ENCODE data around the gene RGPD6. TPM values are rescaled to one million over a fixed set of nuclear protein-coding genes. Genes with fewer than 3 reads are reported as not detected.
"Not testable (repeated sequence)": the region's sequence is repeated elsewhere in the genome, so short reads cannot be mapped to it uniquely, and the experiment has no call there.

RGPD6 gene
- total and polyA plus RNA-seq, 2 of the 4 experiments (the other 2 are of a cell fraction) = 6.7 to 10.6 TPM

DNA sequence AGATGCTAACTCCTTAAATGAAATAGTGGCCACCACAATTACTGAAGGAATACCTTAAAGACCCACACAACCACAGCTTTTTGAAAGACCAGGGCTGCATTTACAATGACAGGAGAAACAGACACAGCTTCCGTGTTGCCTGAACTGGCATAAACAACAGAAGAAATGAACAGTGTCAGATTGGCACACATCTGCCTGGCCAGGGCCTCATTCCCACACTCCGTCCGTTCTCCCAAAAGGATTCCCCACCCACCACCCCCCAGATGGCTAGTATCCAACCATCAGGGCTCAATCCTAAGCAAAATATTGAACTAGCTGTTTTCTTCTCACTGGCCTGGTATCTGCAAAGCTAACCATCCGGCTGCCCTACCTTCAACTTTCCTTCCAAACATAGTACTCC, 96.9 kb downstream of the RGPD6 start:
- H2AK9ac ChIP-seq (replicated peaks; ENCODE audit: low read depth, low read length, poor library complexity); H3K4ac ChIP-seq (ENCODE audit: low read depth, low read length); H3K4me2 ChIP-seq (ENCODE audit: low read depth, low read length); in situ Hi-C loops (cut with MboI; ENCODE audit: low sequenced_read_pairs); H2AK5ac ChIP-seq (ENCODE audit: low read depth, low read length); H3K36me3 ChIP-seq (ENCODE audit: control insufficient read depth, insufficient read depth, low read length); ATAC-seq (ENCODE audit: low read depth); H4K5ac ChIP-seq (ENCODE audit: low read depth, low read length); H3K79me1 ChIP-seq (ENCODE audit: low read depth in 1 of 2, low read length in 2 of 2); H2BK20ac ChIP-seq (ENCODE audit: low read depth, low read length); dilution Hi-C loops (cut with HindIII; ENCODE audit: low sequenced_read_pairs, unreplicated experiment); intact Hi-C loops (cut with micrococcal nuclease); H3K4me3 ChIP-seq (ENCODE audit: insufficient read depth, low read depth, low read length); BruUV-seq (replicated peaks); H3K9me1 ChIP-seq (ENCODE audit: insufficient read depth, low read length); H3K23ac ChIP-seq (ENCODE audit: low read depth, low read length); H3K14ac ChIP-seq (replicated peaks; ENCODE audit: low read depth, low read length); H3K56ac ChIP-seq (ENCODE audit: extremely low read depth, insufficient read depth, low read length); DNase-seq; H4K20me1 ChIP-seq (ENCODE audit: insufficient read depth, low read length); H3K27ac ChIP-seq (ENCODE audit: insufficient read depth, low read length); H2BK5ac ChIP-seq (ENCODE audit: low read depth, low read length, poor library complexity, severe bottlenecking); H2BK120ac ChIP-seq (ENCODE audit: low read depth, low read length); H4K8ac ChIP-seq (ENCODE audit: low read depth in 2 of 2, low read length in 2 of 2); H3K4me1 ChIP-seq (ENCODE audit: control insufficient read depth, insufficient read depth, low read length); H2BK15ac ChIP-seq (ENCODE audit: low read depth, low read length); H2AFZ ChIP-seq (replicated peaks; ENCODE audit: low read length, poor library complexity); POLR2A ChIA-PET (ENCODE audit: unreplicated experiment); H3K9me3 ChIP-seq (ENCODE audit: control insufficient read depth, insufficient read depth, low read length); H3K27me3 ChIP-seq (ENCODE audit: control insufficient read depth, insufficient read depth, low read length); H3K9ac ChIP-seq (ENCODE audit: low read depth, low read length); H3K18ac ChIP-seq (ENCODE audit: low read depth, low read length); CTCF ChIA-PET; H4K91ac ChIP-seq (ENCODE audit: insufficient read depth, low read depth, low read length): not testable (repeated sequence)
- WGBS, 2 experiments (ENCODE audit: extremely low coverage in 2 of 2, insufficient read length in 1 of 2) = no CpG with 5 or more reads among the region's 4 CpGs

DNA sequence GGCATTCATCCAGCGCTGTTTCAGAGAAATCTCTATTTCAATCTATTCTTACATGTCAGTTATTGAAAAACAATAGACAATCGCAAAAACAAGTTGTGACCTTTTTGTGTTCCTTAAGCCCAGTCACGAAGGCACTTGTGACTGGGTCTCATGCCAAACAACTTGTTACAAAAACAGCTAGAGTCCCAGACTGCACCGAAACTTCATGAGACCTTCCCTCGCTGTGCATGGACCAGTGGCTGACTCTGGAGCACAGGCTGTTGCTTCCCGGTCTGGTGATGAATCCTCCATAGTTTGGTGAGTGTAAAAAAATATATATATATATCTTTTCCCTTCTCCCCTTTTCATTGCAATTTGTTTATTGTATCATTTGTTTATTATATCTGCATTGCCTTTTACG, 99.7 kb downstream of the RGPD6 start:
- H3K36me3 ChIP-seq (ENCODE audit: control insufficient read depth, insufficient read depth, low read length); H3K79me1 ChIP-seq (ENCODE audit: low read depth in 1 of 2, low read length in 2 of 2); DNase-seq; ATAC-seq (ENCODE audit: low read depth); H3K4me2 ChIP-seq (ENCODE audit: low read depth, low read length); dilution Hi-C loops (cut with HindIII; ENCODE audit: low sequenced_read_pairs, unreplicated experiment); H4K20me1 ChIP-seq (ENCODE audit: insufficient read depth, low read length); H2BK120ac ChIP-seq (ENCODE audit: low read depth, low read length); H3K14ac ChIP-seq (replicated peaks; ENCODE audit: low read depth, low read length); H2BK15ac ChIP-seq (ENCODE audit: low read depth, low read length); H4K8ac ChIP-seq (ENCODE audit: low read depth in 2 of 2, low read length in 2 of 2); H3K27ac ChIP-seq (ENCODE audit: insufficient read depth, low read length); H2BK5ac ChIP-seq (ENCODE audit: low read depth, low read length, poor library complexity, severe bottlenecking); intact Hi-C loops (cut with micrococcal nuclease); in situ Hi-C loops (cut with MboI; ENCODE audit: low sequenced_read_pairs); H3K23ac ChIP-seq (ENCODE audit: low read depth, low read length); H4K5ac ChIP-seq (ENCODE audit: low read depth, low read length); POLR2A ChIA-PET (ENCODE audit: unreplicated experiment); H3K9ac ChIP-seq (ENCODE audit: low read depth, low read length); H4K91ac ChIP-seq (ENCODE audit: insufficient read depth, low read depth, low read length); H3K56ac ChIP-seq (ENCODE audit: extremely low read depth, insufficient read depth, low read length); CTCF ChIA-PET; H3K4me3 ChIP-seq (ENCODE audit: insufficient read depth, low read depth, low read length); H2AFZ ChIP-seq (replicated peaks; ENCODE audit: low read length, poor library complexity); BruUV-seq (replicated peaks); H3K4me1 ChIP-seq (ENCODE audit: control insufficient read depth, insufficient read depth, low read length); H3K9me3 ChIP-seq (ENCODE audit: control insufficient read depth, insufficient read depth, low read length); H2AK9ac ChIP-seq (replicated peaks; ENCODE audit: low read depth, low read length, poor library complexity); H2AK5ac ChIP-seq (ENCODE audit: low read depth, low read length); H3K4ac ChIP-seq (ENCODE audit: low read depth, low read length); H3K27me3 ChIP-seq (ENCODE audit: control insufficient read depth, insufficient read depth, low read length); H3K9me1 ChIP-seq (ENCODE audit: insufficient read depth, low read length); H3K18ac ChIP-seq (ENCODE audit: low read depth, low read length); H2BK20ac ChIP-seq (ENCODE audit: low read depth, low read length): not testable (repeated sequence)
- WGBS, 2 experiments (ENCODE audit: extremely low coverage in 2 of 2, insufficient read length in 1 of 2) = no CpG with 5 or more reads among the region's 7 CpGs

Data from IMR-90 (cell line).